Liver (tissue), 9 donors: ENCODE measurements around the gene FABP3. TPM values are rescaled to one million over a fixed set of nuclear protein-coding genes. Genes with fewer than 3 reads are reported as not detected.
A peak's percentile ranks its signal among the peaks of the same experiment; 100 is the strongest.

ENCODE experiments used
- DNase-seq: peaks from one replicate; pipeline ENCODE4 v3.0.0-alpha.2; 2017; ENCODE audit warnings: low spot score
- H3K27ac ChIP-seq, 2 donors: one replicate each; pipeline ENCODE4 v1.7.0; 2013; ENCODE audit warnings: inconsistent platforms in 2 of 2, low read length in 2 of 2, control low read depth in 1 of 2, low read depth in 1 of 2, mild to moderate bottlenecking in 1 of 2
- H3K27me3 ChIP-seq, 4 donors: one replicate each; pipeline versions ENCODE4 v1.6.1 to v1.7.0; 2013; ENCODE audit warnings: low read length in 3 of 4, inconsistent platforms in 1 of 4, mild to moderate bottlenecking in 1 of 4, moderate library complexity in 1 of 4; ENCODE audit not compliant: control insufficient read depth in 4 of 4, insufficient read depth in 4 of 4
- H3K36me3 ChIP-seq, 4 donors: one replicate each; pipeline versions ENCODE4 v1.6.1 to v1.7.0; 2013; ENCODE audit warnings: low read length in 3 of 4, mild to moderate bottlenecking in 3 of 4, low read depth in 1 of 4, moderate library complexity in 1 of 4; ENCODE audit not compliant: control insufficient read depth in 4 of 4, insufficient read depth in 3 of 4
- H3K4me1 ChIP-seq, 4 donors: one replicate each; pipeline versions ENCODE4 v1.6.1 to v1.7.0; 2013; ENCODE audit warnings: low read length in 3 of 4, mild to moderate bottlenecking in 3 of 4, moderate library complexity in 1 of 4; ENCODE audit not compliant: control insufficient read depth in 4 of 4, insufficient read depth in 4 of 4
- H3K4me3 ChIP-seq, 3 donors: one replicate each; pipeline versions ENCODE4 v1.6.1 to v1.7.0; 2013; ENCODE audit warnings: low read length in 3 of 3, control low read depth in 1 of 3, low read depth in 1 of 3, mild to moderate bottlenecking in 1 of 3
- H3K9ac ChIP-seq, 2 donors: one replicate each; pipeline ENCODE4 v1.7.0; 2013; ENCODE audit warnings: low read length in 2 of 2, mild to moderate bottlenecking in 2 of 2, moderate library complexity in 2 of 2, control low read depth in 1 of 2, low read depth in 1 of 2
- H3K9me3 ChIP-seq, 4 donors: one replicate each; pipeline versions ENCODE4 v1.6.1 to v1.7.0; 2013; ENCODE audit warnings: low read length in 3 of 4; ENCODE audit not compliant: control insufficient read depth in 4 of 4
- ATF3 ChIP-seq: IDR thresholded peaks from 2 replicates; pipeline ENCODE4 v1.6.1; 2016; ENCODE audit warnings: antibody characterized with exemption
- EGR1 ChIP-seq, 2 donors: IDR thresholded peaks; 2 replicates each; pipeline ENCODE4 v1.6.1; 2016 to 2018; ENCODE audit warnings: antibody characterized with exemption in 2 of 2, low read depth in 2 of 2
- FOXA1 ChIP-seq: IDR thresholded peaks from 2 replicates; pipeline ENCODE4 v1.6.1; 2016; ENCODE audit warnings: antibody characterized with exemption
- FOXA2 ChIP-seq: IDR thresholded peaks from 2 replicates; pipeline ENCODE4 v1.6.1; 2016; ENCODE audit warnings: antibody characterized with exemption
- GABPA ChIP-seq, 2 donors: IDR thresholded peaks in 1 of 2; conservative IDR thresholded peaks in 1 of 2; 2 replicates each; pipeline ENCODE4 v1.6.1; 2016; ENCODE audit warnings: antibody characterized with exemption in 2 of 2, mild to moderate bottlenecking in 1 of 2, moderate library complexity in 1 of 2
- HNF4A ChIP-seq, 2 donors: conservative IDR thresholded peaks; 2 replicates each; pipeline ENCODE4 v1.6.1; 2016; ENCODE audit warnings: antibody characterized with exemption in 2 of 2, mild to moderate bottlenecking in 2 of 2
- HNF4G ChIP-seq: IDR thresholded peaks from 2 replicates; pipeline ENCODE4 v1.6.1; 2016; ENCODE audit warnings: antibody characterized with exemption
- JUND ChIP-seq, 2 donors: IDR thresholded peaks; 2 replicates each; pipeline ENCODE4 v1.6.1; 2016; ENCODE audit warnings: antibody characterized with exemption in 2 of 2
- NR2F2 ChIP-seq: IDR thresholded peaks from 2 replicates; pipeline ENCODE4 v1.6.1; 2016; ENCODE audit warnings: antibody characterized with exemption
- RAD21 ChIP-seq, 2 donors: IDR thresholded peaks; 2 replicates each; pipeline ENCODE4 v1.6.1; 2016; ENCODE audit warnings: antibody characterized with exemption in 2 of 2, mild to moderate bottlenecking in 2 of 2
- RXRA ChIP-seq, 2 donors: IDR thresholded peaks; 2 replicates each; pipeline ENCODE4 v1.6.1; 2017 to 2018; ENCODE audit warnings: antibody characterized with exemption in 2 of 2, mild to moderate bottlenecking in 1 of 2
- SP1 ChIP-seq: IDR thresholded peaks from 2 replicates; pipeline ENCODE4 v1.6.1; 2018; ENCODE audit warnings: antibody characterized with exemption, mild to moderate bottlenecking
- TAF1 ChIP-seq: conservative IDR thresholded peaks from 2 replicates; pipeline ENCODE4 v1.6.1; 2016; ENCODE audit warnings: antibody characterized with exemption, mild to moderate bottlenecking
- YY1 ChIP-seq: IDR thresholded peaks from 2 replicates; pipeline ENCODE4 v1.6.1; 2016; ENCODE audit warnings: antibody characterized with exemption, mild to moderate bottlenecking
- WGBS: extraction: QIAGEN DNeasy Blood & Tissue Kit; methylation state at CpG from one replicate; pipeline ENCODE4 v1.1.7; 2013; 5-methylcytosine and 5-hydroxymethylcytosine counted together
- polyA plus RNA-seq, 2 donors: library from polyadenylated mRNA; stranded (reverse) in 1 of 2; unstranded in 1 of 2; fragments of 200-250 nt in 1 of 2; fragments of >200 nt in 1 of 2; fragmentation: Nextera tagmentation in 1 of 2; extraction: Ambion mirVana in 1 of 2; gene quantifications; one replicate each; pipeline versions ENCODE4 v1.2.1 to v1.2.3, GENCODE V29; 2013 to 2015
- total RNA-seq, 2 donors: library from RNA; depleted of rRNA; stranded (reverse); fragments of >200 nt; gene quantifications; one replicate each; pipeline ENCODE4 v1.2.3, GENCODE V29; 2014
- TF ChIP-seq, protein P1 (sequence below): IDR thresholded peaks from 2 replicates; pipeline ENCODE4 v1.6.1; 2016; ENCODE audit warnings: antibody characterized with exemption
- TF ChIP-seq, protein P2 (sequence below): fragments of 150-350 bp; IDR thresholded peaks from 2 replicates; pipeline ENCODE4 v1.5.1; 2017; ENCODE audit warnings: improper control_type of control experiment, low read depth, low read length; ENCODE audit not compliant: missing input control
- TF ChIP-seq, protein P3 (sequence below): IDR thresholded peaks from 2 replicates; pipeline ENCODE4 v1.6.1; 2016; ENCODE audit warnings: antibody characterized with exemption, mild to moderate bottlenecking
- donor health status: healthy.
- donor health status: healthy.
- donor health status: healthy.
- donor health status: healthy.
- donor health status: healthy.

The FABP3 gene
- total and polyA plus RNA-seq, 4 donors: 2.8 to 28.2 (median 5.2) TPM

- Histone ChIP-seq H3K9ac (no peak overlapping the region), H3K27ac (peak overlapping the region; percentile 84 to 96)
- 89% methylated on average over 4 of the region's 4 CpGs for WGBS
These were observed 42.1 kb upstream of the FABP3 start for GRCh38 chr1:31414980-31415370.

More at GRCh38 chr1:31414980-31415370, 42.1 kb upstream of the FABP3 start:
- TF ChIP-seq, protein P1, sequence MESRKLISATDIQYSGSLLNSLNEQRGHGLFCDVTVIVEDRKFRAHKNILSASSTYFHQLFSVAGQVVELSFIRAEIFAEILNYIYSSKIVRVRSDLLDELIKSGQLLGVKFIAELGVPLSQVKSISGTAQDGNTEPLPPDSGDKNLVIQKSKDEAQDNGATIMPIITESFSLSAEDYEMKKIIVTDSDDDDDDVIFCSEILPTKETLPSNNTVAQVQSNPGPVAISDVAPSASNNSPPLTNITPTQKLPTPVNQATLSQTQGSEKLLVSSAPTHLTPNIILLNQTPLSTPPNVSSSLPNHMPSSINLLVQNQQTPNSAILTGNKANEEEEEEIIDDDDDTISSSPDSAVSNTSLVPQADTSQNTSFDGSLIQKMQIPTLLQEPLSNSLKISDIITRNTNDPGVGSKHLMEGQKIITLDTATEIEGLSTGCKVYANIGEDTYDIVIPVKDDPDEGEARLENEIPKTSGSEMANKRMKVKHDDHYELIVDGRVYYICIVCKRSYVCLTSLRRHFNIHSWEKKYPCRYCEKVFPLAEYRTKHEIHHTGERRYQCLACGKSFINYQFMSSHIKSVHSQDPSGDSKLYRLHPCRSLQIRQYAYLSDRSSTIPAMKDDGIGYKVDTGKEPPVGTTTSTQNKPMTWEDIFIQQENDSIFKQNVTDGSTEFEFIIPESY: no peak
- no peak for TF ChIP-seq FOXA1
- TF ChIP-seq RAD21 (IDR thresholded peaks at IDR 0.05): no peak
- TF ChIP-seq JUND (IDR thresholded peaks at IDR 0.05): no peak
- no peak for TF ChIP-seq HNF4G
- no peak for TF ChIP-seq FOXA2
- no peak for TF ChIP-seq RXRA (IDR thresholded peaks at IDR 0.05)
- no peak for TF ChIP-seq EGR1 (IDR thresholded peaks at IDR 0.05; ENCODE audit: low read depth in 2 of 2)
- TF ChIP-seq, protein P2, sequence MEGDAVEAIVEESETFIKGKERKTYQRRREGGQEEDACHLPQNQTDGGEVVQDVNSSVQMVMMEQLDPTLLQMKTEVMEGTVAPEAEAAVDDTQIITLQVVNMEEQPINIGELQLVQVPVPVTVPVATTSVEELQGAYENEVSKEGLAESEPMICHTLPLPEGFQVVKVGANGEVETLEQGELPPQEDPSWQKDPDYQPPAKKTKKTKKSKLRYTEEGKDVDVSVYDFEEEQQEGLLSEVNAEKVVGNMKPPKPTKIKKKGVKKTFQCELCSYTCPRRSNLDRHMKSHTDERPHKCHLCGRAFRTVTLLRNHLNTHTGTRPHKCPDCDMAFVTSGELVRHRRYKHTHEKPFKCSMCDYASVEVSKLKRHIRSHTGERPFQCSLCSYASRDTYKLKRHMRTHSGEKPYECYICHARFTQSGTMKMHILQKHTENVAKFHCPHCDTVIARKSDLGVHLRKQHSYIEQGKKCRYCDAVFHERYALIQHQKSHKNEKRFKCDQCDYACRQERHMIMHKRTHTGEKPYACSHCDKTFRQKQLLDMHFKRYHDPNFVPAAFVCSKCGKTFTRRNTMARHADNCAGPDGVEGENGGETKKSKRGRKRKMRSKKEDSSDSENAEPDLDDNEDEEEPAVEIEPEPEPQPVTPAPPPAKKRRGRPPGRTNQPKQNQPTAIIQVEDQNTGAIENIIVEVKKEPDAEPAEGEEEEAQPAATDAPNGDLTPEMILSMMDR: no peak
- TF ChIP-seq SP1: no peak
- no peak for TF ChIP-seq GABPA (IDR thresholded peaks at IDR 0.05 in 1 of 2, conservative IDR thresholded peaks at IDR 0.05 in 1 of 2)
- TF ChIP-seq TAF1: no peak
- TF ChIP-seq NR2F2: no peak
- TF ChIP-seq ATF3: no peak
- no peak for TF ChIP-seq YY1
- TF ChIP-seq, protein P3, sequence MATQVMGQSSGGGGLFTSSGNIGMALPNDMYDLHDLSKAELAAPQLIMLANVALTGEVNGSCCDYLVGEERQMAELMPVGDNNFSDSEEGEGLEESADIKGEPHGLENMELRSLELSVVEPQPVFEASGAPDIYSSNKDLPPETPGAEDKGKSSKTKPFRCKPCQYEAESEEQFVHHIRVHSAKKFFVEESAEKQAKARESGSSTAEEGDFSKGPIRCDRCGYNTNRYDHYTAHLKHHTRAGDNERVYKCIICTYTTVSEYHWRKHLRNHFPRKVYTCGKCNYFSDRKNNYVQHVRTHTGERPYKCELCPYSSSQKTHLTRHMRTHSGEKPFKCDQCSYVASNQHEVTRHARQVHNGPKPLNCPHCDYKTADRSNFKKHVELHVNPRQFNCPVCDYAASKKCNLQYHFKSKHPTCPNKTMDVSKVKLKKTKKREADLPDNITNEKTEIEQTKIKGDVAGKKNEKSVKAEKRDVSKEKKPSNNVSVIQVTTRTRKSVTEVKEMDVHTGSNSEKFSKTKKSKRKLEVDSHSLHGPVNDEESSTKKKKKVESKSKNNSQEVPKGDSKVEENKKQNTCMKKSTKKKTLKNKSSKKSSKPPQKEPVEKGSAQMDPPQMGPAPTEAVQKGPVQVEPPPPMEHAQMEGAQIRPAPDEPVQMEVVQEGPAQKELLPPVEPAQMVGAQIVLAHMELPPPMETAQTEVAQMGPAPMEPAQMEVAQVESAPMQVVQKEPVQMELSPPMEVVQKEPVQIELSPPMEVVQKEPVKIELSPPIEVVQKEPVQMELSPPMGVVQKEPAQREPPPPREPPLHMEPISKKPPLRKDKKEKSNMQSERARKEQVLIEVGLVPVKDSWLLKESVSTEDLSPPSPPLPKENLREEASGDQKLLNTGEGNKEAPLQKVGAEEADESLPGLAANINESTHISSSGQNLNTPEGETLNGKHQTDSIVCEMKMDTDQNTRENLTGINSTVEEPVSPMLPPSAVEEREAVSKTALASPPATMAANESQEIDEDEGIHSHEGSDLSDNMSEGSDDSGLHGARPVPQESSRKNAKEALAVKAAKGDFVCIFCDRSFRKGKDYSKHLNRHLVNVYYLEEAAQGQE: no peak
- no peak for TF ChIP-seq HNF4A (conservative IDR thresholded peaks at IDR 0.05)
- no peaks in the 10 kb centered on the region for H3K9me3 ChIP-seq
- peaks cover 12 to 47% (median 28%) of the 10 kb centered on the region in 4 donors for H3K4me1 ChIP-seq
- no peaks in the 10 kb centered on the region for H3K27me3 ChIP-seq
- DNase-seq: no peak
- peak overlapping the region in 2 of 3 donors; percentile 11 to 56 for H3K4me3 ChIP-seq
- H3K36me3 ChIP-seq: no peaks in the 10 kb centered on the region
